ENCODE measurements around the gene NTMT1.
A peak's percentile ranks its signal among the peaks of the same experiment; 100 is the strongest.

DNA sequence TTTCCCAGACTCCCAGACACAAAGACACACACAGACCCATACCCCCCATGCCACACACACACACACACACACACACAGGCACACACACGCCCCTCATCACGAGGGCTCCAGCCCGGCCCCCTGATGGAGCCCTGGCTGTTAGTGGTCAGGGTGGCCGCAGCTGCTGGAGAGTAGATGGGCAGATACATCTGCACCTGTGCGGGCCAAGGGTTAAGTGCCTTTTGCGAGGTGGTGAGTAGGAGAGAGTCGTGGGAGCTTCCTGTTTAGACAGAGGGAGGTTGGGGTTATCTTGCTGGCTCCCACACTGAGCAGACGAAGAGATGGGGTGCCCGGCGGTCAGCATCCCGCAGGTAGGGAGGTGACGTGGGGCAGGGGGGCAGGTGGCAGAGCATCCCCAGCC is 47.6 kb downstream of the NTMT1 start:
- TF ChIP-seq GATA3 (IDR thresholded peaks at IDR 0.05; ENCODE audit: low read depth, low read length) (no peak), GATA2 (IDR thresholded peaks at IDR 0.05; ENCODE audit: low read depth, low read length) (peak; percentile 23; the same call in 1 of the 2 replicates)

Data from SH-SY5Y (cell line).